B cell (primary cell): Measurements from ENCODE around the gene CACNA1H. TPM values are rescaled to one million over a fixed set of nuclear protein-coding genes. Genes with fewer than 3 reads are reported as not detected.

Experiments used
- ATAC-seq: fragments of 200-7000 bp; cut with Tn5 transposase; one replicate; pipeline ENCODE4 v1.10.0; 2021; ENCODE audit warnings: low read depth, mild to moderate bottlenecking, moderate number of reproducible peaks, moderate library complexity
- CTCF ChIA-PET: fragments of 350-600 bp; sonication (Branson Sonifier 250); formaldehyde crosslinking; loops from one replicate; lab custom pipeline; 2021; ENCODE audit warnings: antibody characterized with exemption, inconsistent platforms; lab: Charles Lee
- POLR2A ChIA-PET: fragments of 350-600 bp; sonication (Branson Sonifier 250); formaldehyde crosslinking; loops from one replicate; lab custom pipeline; 2021; ENCODE audit warnings: antibody characterized with exemption; lab: Charles Lee
- DNase-seq: peaks from one replicate; pipeline ENCODE4 v3.0.0; 2013
- H2AFZ ChIP-seq: 2 replicates; pipeline ENCODE4 v1.6.1; 2012; ENCODE audit warnings: mild to moderate bottlenecking, low read depth, low read length; ENCODE audit not compliant: insufficient read depth, poor library complexity, severe bottlenecking
- H3K27ac ChIP-seq, 2 donors: 1 replicate in 1 of 2; 2 replicates in 1 of 2; pipeline ENCODE4 v1.5.1; 2012 to 2013; ENCODE audit warnings: low read length in 2 of 2, mild to moderate bottlenecking in 2 of 2, moderate library complexity in 1 of 2
- H3K27me3 ChIP-seq, 4 experiments: fragments of 200-600 bp in 1 of 4; sonication (generic) in 1 of 4; replicated peaks in 1 of 4; 1 replicate in 2 of 4; 2 replicates in 2 of 4; pipeline versions ENCODE4 v1.6.1 to v1.7.0; 2013 to 2016; ENCODE audit warnings: low read length in 3 of 4, mild to moderate bottlenecking in 2 of 4, mixed read lengths in 1 of 4, moderate library complexity in 1 of 4; ENCODE audit not compliant: insufficient read depth in 4 of 4, control insufficient read depth in 3 of 4; ENCODE audit errors: control extremely low read depth in 1 of 4
- H3K36me3 ChIP-seq, 2 experiments: replicated peaks in 1 of 2; 1 replicate in 1 of 2; 2 replicates in 1 of 2; pipeline versions ENCODE4 v1.6.1 to v1.7.1; 2013; ENCODE audit warnings: low read length in 1 of 2; ENCODE audit not compliant: insufficient read depth in 2 of 2, control insufficient read depth in 1 of 2; ENCODE audit errors: control extremely low read depth in 1 of 2, extremely low read depth in 1 of 2
- H3K4me1 ChIP-seq, 2 donors: fragments of 200-600 bp in 1 of 2; sonication (generic) in 1 of 2; 1 replicate in 1 of 2; 2 replicates in 1 of 2; pipeline versions ENCODE4 v1.5.1 to v1.6.1; 2013 to 2017; ENCODE audit warnings: low read length in 2 of 2; ENCODE audit not compliant: control insufficient read depth in 2 of 2, insufficient read depth in 2 of 2
- H3K4me2 ChIP-seq: replicated peaks from 2 replicates; pipeline ENCODE3; 2012; ENCODE audit warnings: mild to moderate bottlenecking, low read depth, low read length; ENCODE audit not compliant: poor library complexity, severe bottlenecking
- H3K4me3 ChIP-seq, 5 experiments: fragments of 200-600 bp in 1 of 5; sonication (generic) in 1 of 5; 1 replicate in 3 of 5; 2 replicates in 2 of 5; pipeline versions ENCODE4 v1.5.1 to v1.7.0; 2011 to 2016; ENCODE audit warnings: low read length in 4 of 5, mild to moderate bottlenecking in 4 of 5, low read depth in 2 of 5, control low read depth in 1 of 5, moderate library complexity in 1 of 5; ENCODE audit not compliant: insufficient read depth in 1 of 5; ENCODE audit errors: control extremely low read depth in 1 of 5, extremely low read depth in 1 of 5
- H3K79me2 ChIP-seq: fragments of 200-600 bp; sonication (generic); one replicate; pipeline ENCODE4 v1.6.0; 2016; ENCODE audit warnings: low read length; ENCODE audit not compliant: control insufficient read depth, insufficient read depth
- H3K9ac ChIP-seq: fragments of 200-600 bp; sonication (generic); 2 replicates; pipeline ENCODE4 v1.6.1; 2017; ENCODE audit warnings: mild to moderate bottlenecking, low read length, moderate library complexity
- H3K9me3 ChIP-seq, 3 donors: one replicate each; pipeline versions ENCODE4 v1.6.1 to v1.7.1; 2013; ENCODE audit warnings: low read length in 2 of 3; ENCODE audit not compliant: control insufficient read depth in 2 of 3, insufficient read depth in 1 of 3; ENCODE audit errors: control extremely low read depth in 1 of 3
- H4K20me1 ChIP-seq: 2 replicates; pipeline ENCODE4 v1.6.0; 2012; ENCODE audit warnings: mild to moderate bottlenecking, low read length; ENCODE audit not compliant: insufficient read depth, control insufficient read depth, poor library complexity, severe bottlenecking
- H3K27ac Mint-ChIP-seq: one replicate; pipeline ENCODE4 v1.8.0; 2021; ENCODE audit warnings: mixed read lengths
- H3K27me3 Mint-ChIP-seq: one replicate; pipeline ENCODE4 v1.8.0; 2021; ENCODE audit warnings: mixed read lengths
- H3K4me1 Mint-ChIP-seq: one replicate; pipeline ENCODE4 v1.8.0; 2021; ENCODE audit warnings: mixed read lengths
- H3K4me3 Mint-ChIP-seq: one replicate; pipeline ENCODE4 v1.8.0; 2021; ENCODE audit warnings: mixed read lengths
- H3K9me3 Mint-ChIP-seq: one replicate; pipeline ENCODE4 v1.8.0; 2022; ENCODE audit warnings: mixed read lengths; ENCODE audit not compliant: insufficient read depth
- CTCF ChIP-seq: fragments of 200-600 bp; IDR thresholded peaks from one replicate; pipeline ENCODE4 v1.8.0; 2022; ENCODE audit warnings: antibody characterized with exemption, mild to moderate bottlenecking
- EZH2 ChIP-seq: IDR thresholded peaks from 2 replicates; pipeline ENCODE4 v1.6.1; 2012; ENCODE audit warnings: borderline replicate concordance, low read depth, mild to moderate bottlenecking, moderate library complexity, low read length; ENCODE audit not compliant: insufficient read depth, poor library complexity, severe bottlenecking
- WGBS: methylation state at CpG from one replicate; pipeline ENCODE4 v1.1.5; 2013; ENCODE audit warnings: missing lambda C conversion rate; ENCODE audit not compliant: insufficient coverage; 5-methylcytosine and 5-hydroxymethylcytosine counted together
- intact Hi-C: fragments of 100-400 bp; cut with micrococcal nuclease; formaldehyde crosslinking; loops from one replicate; pipeline ENCODE4 v1.10.0; 2022
- polyA plus RNA-seq: library from polyadenylated mRNA; depleted of rRNA; stranded (reverse); fragments of >200 nt; gene quantifications from 2 replicates; pipeline ENCODE4 v1.2.3, GENCODE V29; 2012
- total RNA-seq, 2 donors: library from RNA; stranded (reverse); fragments of 120-200 nt in 1 of 2; gene quantifications; 1 replicate in 1 of 2; 2 replicates in 1 of 2; pipeline versions ENCODE4 v1.2.3 to v1.2.4, GENCODE V29; 2013 to 2022

The CACNA1H gene
- total and polyA plus RNA-seq, 2 donors (not counting 1 experiment from before 2014, with no cell fraction given), result 0.05 to 0.10 TPM

GRCh38 chr16:1160773-1161348 is 8.0 kb downstream of the CACNA1H start:
- POLR2A ChIA-PET, result no interaction called here

More at GRCh38 chr16:1160773-1161348, 8.0 kb downstream of the CACNA1H start:
- TF ChIP-seq CTCF (no peak), EZH2 (no peak)
- no peaks in the 10 kb centered on the region for H4K20me1 ChIP-seq
- no peak overlapping the region for H3K9ac ChIP-seq
- Mint-ChIP-seq H3K27me3 (no peaks in the 10 kb centered on the region), H3K9me3 (no peaks in the 10 kb centered on the region), H3K4me1 (no peaks in the 10 kb centered on the region), H3K27ac (no peak overlapping the region), H3K4me3 (no peak overlapping the region)
- no peaks in the 10 kb centered on the region for H3K36me3 ChIP-seq
- no peak overlapping the region for H3K4me2 ChIP-seq
- CTCF ChIA-PET, result no interaction called here
- H3K4me3 ChIP-seq, result no peak overlapping the region
- H3K27me3 ChIP-seq, result peaks cover 0 to 17% (median 1%) of the 10 kb centered on the region in 4 experiments
- H3K4me1 ChIP-seq, result no peaks in the 10 kb centered on the region
- no peak for DNase-seq
- no peak for ATAC-seq
- 88% methylated on average over 34 of the region's 34 CpGs for WGBS
- peaks cover 0 to 3% (median 0%) of the 10 kb centered on the region in 3 donors for H3K9me3 ChIP-seq
- intact Hi-C loops, result no loop called here
- H2AFZ ChIP-seq, result no peak overlapping the region
- no peaks in the 10 kb centered on the region for H3K79me2 ChIP-seq
- H3K27ac ChIP-seq, result no peak overlapping the region
